ENCODE data around the gene SRRM4. TPM values are rescaled to one million over a fixed set of nuclear protein-coding genes. Genes with fewer than 3 reads are reported as not detected.

Gene SRRM4
- polyA plus RNA-seq, 1 donor from 2014 or later, result 9.9 TPM

- Histone ChIP-seq H3K9ac (ENCODE audit: low read length) (no peak overlapping the region), H3K79me2 (replicated peaks; ENCODE audit: insufficient read depth, low read length) (no peaks in the 10 kb centered on the region), H3K9me3 (ENCODE audit: low read length) (no peaks in the 10 kb centered on the region), H3K27ac (ENCODE audit: low read length) (no peak overlapping the region), H4K20me1 (ENCODE audit: insufficient read depth) (no peaks in the 10 kb centered on the region), H3K4me3 (ENCODE audit: low read length) (no peak overlapping the region), H3K27me3 (ENCODE audit: insufficient read depth, low read depth, low read length) (no peaks in the 10 kb centered on the region), H3K36me3 (ENCODE audit: insufficient read depth, low read length) (no peaks in the 10 kb centered on the region), H3K9me2 (ENCODE audit: insufficient read depth, low read length) (no peaks in the 10 kb centered on the region), H2AFZ (ENCODE audit: low read depth, low read length) (no peak overlapping the region), H3K4me2 (ENCODE audit: low read length) (no peak overlapping the region), H3F3A (ENCODE audit: insufficient read depth, low read length, poor library complexity, severe bottlenecking) (no peaks in the 10 kb centered on the region)
- TF ChIP-seq REST (IDR thresholded peaks at IDR 0.05; ENCODE audit: borderline replicate concordance) (no peak), RAD21 (conservative IDR thresholded peaks at IDR 0.05) (no peak), TAF1 (IDR thresholded peaks at IDR 0.05; ENCODE audit: low read depth) (no peak), EZH2 (IDR thresholded peaks at IDR 0.05; ENCODE audit: borderline replicate concordance, insufficient read depth, low read length, poor library complexity, severe bottlenecking) (no peak), SMC3 (conservative IDR thresholded peaks at IDR 0.05; ENCODE audit: poor library complexity) (no peak), POLR2AphosphoS5 (IDR thresholded peaks at IDR 0.05) (no peak), CTCF (IDR thresholded peaks at IDR 0.05; ENCODE audit: poor library complexity, severe bottlenecking) (no peak), EP300 (conservative IDR thresholded peaks at IDR 0.05; ENCODE audit: poor library complexity, severe bottlenecking) (no peak), MXI1 (conservative IDR thresholded peaks at IDR 0.05; ENCODE audit: poor library complexity, severe bottlenecking) (no peak)
Measured at GRCh38 chr12:119208626-119209061, 227.3 kb downstream of the SRRM4 start.

GRCh38 chr12:119211884-119212283 is 230.5 kb downstream of the SRRM4 start:
- no peak overlapping the region for H3K4me2 ChIP-seq (ENCODE audit: low read length)
- no peak for TF ChIP-seq CTCF (IDR thresholded peaks at IDR 0.05; ENCODE audit: poor library complexity, severe bottlenecking)
- no peak for TF ChIP-seq MXI1 (conservative IDR thresholded peaks at IDR 0.05; ENCODE audit: poor library complexity, severe bottlenecking)
- no peak for TF ChIP-seq SMC3 (conservative IDR thresholded peaks at IDR 0.05; ENCODE audit: poor library complexity)
- TF ChIP-seq EP300 (conservative IDR thresholded peaks at IDR 0.05; ENCODE audit: poor library complexity, severe bottlenecking), result no peak
- no peak for TF ChIP-seq POLR2AphosphoS5 (IDR thresholded peaks at IDR 0.05)
- TF ChIP-seq TAF1 (IDR thresholded peaks at IDR 0.05; ENCODE audit: low read depth), result no peak

More at GRCh38 chr12:119211884-119212283, 230.5 kb downstream of the SRRM4 start:
- Histone ChIP-seq H3K4me3 (ENCODE audit: low read length) (no peak overlapping the region), H3K9ac (ENCODE audit: low read length) (no peak overlapping the region), H3K9me2 (ENCODE audit: insufficient read depth, low read length) (no peaks in the 10 kb centered on the region), H3K9me3 (ENCODE audit: low read length) (no peaks in the 10 kb centered on the region), H3K36me3 (ENCODE audit: insufficient read depth, low read length) (no peaks in the 10 kb centered on the region), H4K20me1 (ENCODE audit: insufficient read depth) (no peaks in the 10 kb centered on the region), H3K27ac (ENCODE audit: low read length) (no peak overlapping the region), H3K27me3 (ENCODE audit: insufficient read depth, low read depth, low read length) (no peaks in the 10 kb centered on the region), H3F3A (ENCODE audit: insufficient read depth, low read length, poor library complexity, severe bottlenecking) (no peaks in the 10 kb centered on the region), H2AFZ (ENCODE audit: low read depth, low read length) (no peak overlapping the region), H3K79me2 (replicated peaks; ENCODE audit: insufficient read depth, low read length) (no peaks in the 10 kb centered on the region)

Other genes with a start within 250 kb of the SRRM4 start
- not detected in 2 replicates for gene HSPB8, start 197.4 kb downstream of the SRRM4 start, polyA plus RNA-seq